GM19035 (cell line): ENCODE results near the gene ZCCHC24.

Source experiments
- ATAC-seq: cut with Tn5 transposase; IDR thresholded peaks from one replicate; pipeline ENCODE4 v1.9.1; 2021; ENCODE audit not compliant: unreplicated experiment

Gene ZCCHC24

DNA sequence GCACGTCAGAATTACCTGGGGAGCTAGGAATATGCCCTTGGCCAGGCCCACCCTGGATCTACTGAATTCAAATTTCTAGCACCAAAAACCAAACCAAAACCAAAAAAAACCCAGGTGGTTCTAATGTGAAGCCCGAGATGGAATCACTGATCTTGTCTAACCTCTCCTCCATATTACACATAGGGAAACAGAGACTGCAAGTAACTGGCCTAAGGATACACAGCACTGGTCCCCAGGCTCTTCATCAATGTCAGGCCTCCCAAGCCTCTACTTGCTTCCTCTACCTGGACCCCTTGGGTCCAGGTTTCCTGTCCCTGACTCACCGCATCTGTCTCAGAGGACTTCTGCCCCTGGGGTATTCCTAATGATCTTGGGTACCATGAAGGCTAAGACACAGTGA is 30.7 kb downstream of the ZCCHC24 start:
- ATAC-seq = no peak

DNA sequence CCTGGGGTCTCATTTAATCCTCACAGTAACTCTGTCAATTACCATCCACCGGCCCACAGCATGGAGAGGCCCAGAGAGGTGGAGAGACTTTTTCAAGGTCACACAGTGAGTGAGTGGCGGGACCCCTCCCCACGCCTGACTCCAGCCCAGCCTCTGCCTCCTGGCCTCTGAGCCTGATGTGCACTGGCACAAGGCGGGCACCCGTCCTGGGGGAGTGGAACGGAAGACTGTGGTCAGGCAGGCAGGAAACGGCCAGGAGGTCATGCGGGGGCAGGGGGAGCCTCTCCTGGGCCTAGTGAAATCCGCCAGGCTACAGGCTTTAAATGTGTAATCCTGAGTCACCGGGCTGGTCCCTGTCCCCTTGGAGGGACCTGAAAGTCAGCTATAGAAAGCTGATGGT is 32.2 kb downstream of the ZCCHC24 start:
- ATAC-seq = no peak

DNA sequence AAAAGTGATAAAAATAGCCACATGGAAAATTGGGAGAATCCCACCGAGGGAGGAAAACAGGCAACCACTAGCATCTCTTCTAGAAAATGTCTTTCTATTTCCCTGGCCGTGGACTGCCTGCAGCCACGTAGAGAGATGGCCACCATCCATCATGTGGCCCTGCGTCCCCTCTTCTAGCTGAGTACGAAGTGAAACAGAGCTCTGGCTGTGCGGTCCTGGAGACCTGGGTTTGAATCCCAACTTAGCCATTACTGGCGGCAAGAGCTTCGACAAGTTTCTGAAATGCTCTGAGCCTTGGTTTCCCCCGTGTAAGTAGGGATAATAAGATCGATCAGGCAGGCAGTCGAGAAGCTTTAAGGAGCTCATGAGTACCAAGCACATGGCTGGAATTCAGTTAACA is 32.9 kb downstream of the ZCCHC24 start:
- ATAC-seq = no peak

DNA sequence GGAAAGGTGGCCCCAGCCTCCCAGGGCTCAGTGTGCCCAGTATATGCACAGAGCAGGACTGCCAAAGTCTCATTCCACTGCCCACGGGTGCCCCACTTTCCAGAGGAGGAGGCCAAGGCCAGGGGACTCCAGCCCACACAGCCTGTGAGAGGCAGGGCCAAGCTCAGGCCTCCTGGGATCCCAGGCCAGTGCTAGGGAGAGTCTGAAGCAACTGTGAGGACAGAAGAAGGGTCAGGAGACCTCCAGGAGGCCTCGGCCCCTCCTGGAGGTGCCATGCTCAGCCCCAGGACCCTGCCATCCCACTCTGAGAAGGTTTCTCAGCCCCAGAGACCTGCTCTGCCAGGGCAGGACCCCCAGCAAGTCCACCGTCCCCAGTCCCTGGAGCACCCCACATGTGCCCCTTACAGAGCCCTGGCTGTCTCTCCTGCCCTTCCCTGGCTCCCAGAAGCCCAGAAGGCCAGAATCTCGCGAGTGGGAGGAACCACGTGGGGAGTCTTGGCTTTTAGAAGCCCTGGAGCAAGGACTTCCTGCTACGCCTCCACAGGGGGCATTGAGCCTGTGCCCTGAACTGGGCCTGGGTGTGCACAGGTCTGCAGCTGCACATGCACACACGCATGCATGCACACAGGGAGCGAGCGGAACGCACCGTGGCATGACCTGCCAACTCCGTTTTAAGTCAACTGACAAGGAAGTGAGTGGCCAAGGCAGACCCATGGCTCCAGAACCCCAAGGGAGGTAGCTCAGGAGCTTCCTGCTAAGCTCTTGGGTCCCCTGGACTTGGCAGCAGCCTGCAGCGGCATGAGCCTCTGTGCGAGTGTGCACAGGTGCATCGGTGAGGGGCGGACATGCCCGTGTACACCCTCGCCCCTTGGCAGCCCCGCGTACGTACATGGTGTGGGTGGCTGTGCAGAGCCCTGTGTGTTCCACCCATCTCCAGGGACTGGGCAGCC is 33.6 kb downstream of the ZCCHC24 start:
- no peak for ATAC-seq

DNA sequence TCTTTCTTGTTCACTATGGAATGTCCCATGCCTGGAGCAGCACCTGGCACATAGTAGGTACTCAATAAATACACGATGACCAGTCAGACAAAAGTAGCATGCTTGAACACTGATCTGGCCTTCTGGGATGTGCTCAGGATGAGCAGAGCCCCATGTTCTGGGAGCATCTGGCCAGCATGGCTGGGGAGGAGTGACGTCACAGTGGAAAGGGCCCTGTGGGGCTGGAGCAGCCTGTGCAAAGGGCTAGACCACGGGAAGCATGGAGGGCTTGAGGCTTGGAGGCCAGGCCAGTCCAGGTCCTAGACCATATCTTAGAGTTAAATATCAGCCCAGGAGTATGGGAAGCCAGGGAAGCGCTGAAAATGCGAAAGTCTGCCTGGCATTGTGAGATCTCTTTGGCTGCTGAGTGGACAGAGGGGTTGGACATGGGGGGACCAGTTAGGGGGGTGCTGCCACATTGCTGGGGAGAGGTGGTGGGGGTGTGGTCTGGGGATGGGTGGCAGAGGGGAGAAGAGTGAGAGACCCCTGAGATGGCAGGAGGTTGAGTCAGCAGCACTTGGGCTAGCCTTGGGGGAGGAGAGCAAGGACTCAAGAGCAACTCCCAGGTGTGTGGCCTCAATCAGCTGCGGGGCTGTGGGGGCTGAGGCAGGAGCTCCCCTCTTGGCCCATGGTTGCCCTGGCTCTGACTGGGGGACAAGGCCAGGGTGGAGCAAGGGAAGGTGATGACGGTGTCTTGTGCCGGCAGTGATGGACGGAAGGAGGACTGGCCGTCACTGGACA is 34.9 kb downstream of the ZCCHC24 start:
- ATAC-seq = no peak

- no peak for ATAC-seq
Measured at GRCh38 chr10:79409726-79410085, 35.7 kb downstream of the ZCCHC24 start.

DNA sequence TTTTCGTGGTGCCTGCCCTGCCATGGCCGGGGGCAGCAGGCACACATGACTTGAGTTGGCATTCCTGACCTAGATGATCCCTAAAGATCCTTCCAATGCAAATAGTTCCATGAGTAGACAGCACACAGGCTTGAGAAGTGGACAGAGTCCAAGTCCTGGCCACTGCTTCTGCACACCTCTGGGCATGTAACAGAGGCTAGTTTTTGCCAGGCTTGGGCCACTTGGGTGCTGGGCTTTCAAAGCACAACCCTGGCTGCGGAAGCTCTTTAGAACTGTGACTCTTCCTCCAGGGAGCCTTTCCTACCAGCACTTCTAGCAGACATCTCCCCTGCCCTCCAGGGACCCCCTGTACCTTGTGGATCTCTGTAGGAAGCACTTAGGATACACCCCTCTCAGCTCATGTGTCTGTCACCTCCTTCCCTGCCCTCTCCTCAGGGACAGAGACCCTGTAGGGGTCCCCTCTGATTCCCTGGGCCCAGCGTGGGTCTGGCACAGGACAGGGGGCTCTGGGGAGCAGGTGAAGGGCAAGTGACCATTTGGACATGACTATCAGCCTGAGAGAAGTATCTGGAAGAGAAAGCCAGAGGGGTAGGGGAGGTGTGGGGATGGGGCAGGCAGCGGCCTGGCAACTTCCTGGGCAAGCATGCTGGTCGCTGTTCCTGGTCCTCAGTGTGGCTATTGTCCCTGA is 36.2 kb downstream of the ZCCHC24 start:
- ATAC-seq = no peak

DNA sequence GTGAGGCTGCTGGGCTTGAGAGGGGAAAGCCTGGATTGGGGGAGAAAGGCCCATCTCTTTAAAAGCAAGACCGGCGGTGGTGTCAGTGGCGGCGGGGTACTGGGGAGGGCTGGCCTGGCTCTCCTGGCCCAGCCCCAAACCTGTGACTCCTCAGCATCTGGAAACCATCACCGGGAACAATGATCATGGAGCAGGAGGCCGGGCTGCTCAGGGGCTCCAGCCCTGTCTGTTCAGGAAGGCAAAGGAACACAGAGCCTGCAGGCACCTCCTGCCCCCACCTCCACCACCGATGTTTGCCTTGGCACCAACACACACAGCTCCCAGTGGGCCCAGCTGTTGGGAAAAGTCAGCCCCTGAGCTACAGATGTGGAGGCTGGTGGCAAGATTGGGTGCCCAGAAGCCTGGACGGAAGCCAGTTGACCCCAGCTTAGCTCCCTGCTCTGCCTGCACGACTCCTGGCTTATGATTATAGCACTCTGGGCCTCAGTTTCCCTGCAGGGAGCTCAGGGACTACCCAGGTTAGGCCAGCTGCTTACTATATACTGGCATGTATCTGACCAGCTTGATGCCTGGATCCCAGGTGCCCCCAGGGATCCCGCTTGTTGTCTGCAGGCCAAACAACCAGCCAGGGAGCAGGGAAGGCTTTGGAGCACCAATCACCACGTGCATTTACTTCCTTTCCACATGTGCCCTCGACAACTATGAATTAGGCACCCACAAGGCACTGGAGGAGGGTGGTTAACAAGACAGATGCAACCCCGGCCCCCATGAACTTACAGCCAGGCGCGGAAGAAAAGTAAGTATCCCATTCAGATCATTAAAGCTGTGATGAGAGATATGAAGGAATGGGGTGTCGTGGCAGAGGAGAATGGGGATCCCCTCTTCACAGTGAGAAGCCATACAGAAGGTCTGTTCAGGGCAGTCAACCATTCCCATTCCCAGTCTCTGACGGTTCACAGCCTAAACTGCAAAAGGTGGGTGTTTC is 37.3 kb downstream of the ZCCHC24 start:
- no peak for ATAC-seq

GRCh38 chr10:79407423-79407796 is 38.0 kb downstream of the ZCCHC24 start:
- no peak for ATAC-seq

DNA sequence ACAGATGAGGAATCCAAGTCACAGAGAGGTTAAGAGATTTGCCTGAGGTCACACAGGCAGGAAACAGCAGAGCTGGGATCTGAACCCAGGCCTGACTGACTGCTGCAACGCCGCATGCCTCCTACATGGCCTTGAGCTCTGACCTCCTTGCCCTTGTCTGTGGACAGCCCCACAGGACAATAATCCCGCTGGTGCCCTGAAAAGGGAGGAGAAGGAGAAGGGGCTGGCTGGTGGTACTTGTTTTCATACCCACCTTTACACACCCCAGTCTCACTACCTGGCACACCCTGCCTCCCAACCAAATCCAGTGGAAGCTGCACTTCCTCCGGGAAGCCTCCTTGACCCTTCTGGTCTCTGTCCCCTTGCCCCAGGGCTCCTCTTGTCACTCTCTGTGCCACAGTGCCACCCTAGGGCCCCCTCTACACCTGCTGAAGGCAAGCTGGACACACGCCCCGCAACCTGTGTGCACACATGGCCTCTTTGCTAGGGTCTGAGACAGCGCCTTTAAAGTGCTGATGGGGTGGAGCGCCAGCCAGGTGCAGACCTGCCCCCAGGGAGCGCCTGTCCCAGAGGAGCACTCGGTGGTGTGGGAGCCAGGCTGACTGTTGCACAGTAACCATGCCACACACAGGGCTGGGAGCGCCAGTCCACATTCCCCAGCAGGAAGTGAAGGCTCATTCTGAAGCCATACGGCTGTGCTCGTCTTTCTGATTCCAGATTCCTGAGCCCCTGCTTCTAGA is 38.6 kb downstream of the ZCCHC24 start:
- ATAC-seq = no peak

GRCh38 chr10:79405995-79406515 is 39.4 kb downstream of the ZCCHC24 start:
- ATAC-seq = no peak

GRCh38 chr10:79405221-79405994 is 40.0 kb downstream of the ZCCHC24 start:
- ATAC-seq = no peak

DNA sequence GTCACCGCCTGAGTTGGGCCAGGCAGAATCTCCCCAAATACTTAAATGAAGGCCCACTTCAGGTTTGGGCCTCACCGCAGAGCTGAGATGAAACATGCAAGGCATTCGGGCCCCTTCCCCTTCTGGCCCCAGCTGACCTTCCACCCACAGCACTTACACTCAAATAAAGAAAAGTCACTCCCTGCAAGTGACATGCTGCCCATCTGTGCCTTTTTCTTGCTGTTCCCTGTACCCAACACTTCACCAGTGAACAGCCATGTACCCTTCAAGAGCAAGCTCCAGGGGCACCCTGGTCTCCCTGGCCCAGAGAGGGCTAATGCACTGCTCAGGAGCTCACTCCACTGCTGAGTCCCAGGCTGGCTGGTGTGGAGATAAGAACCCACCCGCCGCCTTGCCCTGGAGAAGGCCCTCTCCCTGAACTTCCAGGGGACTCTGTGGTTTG is 40.7 kb downstream of the ZCCHC24 start:
- no peak for ATAC-seq

DNA sequence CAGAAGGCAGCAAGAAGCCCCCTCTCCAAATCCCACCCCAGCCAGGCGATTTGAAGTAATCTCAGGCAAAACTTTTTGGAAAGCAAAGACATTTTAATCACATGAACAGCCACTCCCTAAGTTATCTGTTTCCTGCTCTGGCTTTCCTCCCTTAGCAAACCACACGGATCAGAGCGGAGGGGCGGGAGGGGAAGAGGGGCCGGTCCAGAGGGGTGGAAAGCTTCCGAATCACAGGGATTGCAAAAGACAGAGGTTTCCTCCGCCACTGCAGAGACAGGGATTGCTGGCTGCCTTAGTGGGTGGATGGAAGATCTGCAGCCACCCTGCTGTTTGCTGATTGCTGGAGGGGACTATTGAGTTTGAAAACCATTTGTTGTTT is 41.2 kb downstream of the ZCCHC24 start:
- ATAC-seq = no peak

- ATAC-seq = no peak
Measured at GRCh38 chr10:79403441-79404230, 41.8 kb downstream of the ZCCHC24 start.

DNA sequence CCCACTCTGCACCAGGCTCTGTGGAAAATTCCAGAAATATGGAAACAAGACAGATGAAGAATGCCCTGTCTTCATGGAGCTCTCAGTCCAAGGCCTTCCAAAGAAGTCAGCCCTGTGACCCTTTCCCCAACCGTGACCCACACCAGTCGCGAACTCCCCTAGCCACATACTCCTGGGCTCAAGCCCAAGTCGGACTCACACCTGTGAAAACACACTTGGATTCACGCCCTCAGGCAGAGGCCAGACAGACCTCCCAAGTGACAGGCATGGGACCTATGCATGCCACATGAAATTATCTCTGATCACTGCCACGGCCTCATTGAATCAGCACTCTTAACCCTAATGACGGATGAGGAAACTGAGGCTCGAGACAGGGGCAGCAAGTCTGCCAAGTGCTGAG is 42.5 kb downstream of the ZCCHC24 start:
- no peak for ATAC-seq

GRCh38 chr10:79402625-79402946 is 42.8 kb downstream of the ZCCHC24 start:
- no peak for ATAC-seq
